Measurements from ENCODE around the gene TBC1D5. TPM values are rescaled to one million over a fixed set of nuclear protein-coding genes. Genes with fewer than 3 reads are reported as not detected.

TBC1D5 gene
- total RNA-seq, 1 donor from 2014 or later: 108 TPM

- no peaks in the 10 kb centered on the region for H3K9me3 Mint-ChIP-seq
- H3K27me3 Mint-ChIP-seq (ENCODE audit: insufficient read depth, low read depth): peaks cover 2% of the 10 kb centered on the region
- no peaks in the 10 kb centered on the region for H3K4me1 Mint-ChIP-seq
Measured at GRCh38 chr3:17407576-17407975, 334.9 kb downstream of the TBC1D5 start.

GRCh38 chr3:17404548-17404947, 337.9 kb downstream of the TBC1D5 start:
- Mint-ChIP-seq H3K9me3 (no peaks in the 10 kb centered on the region), H3K27ac (no peak overlapping the region)
- H3K36me3 ChIP-seq: peaks cover 6% of the 10 kb centered on the region

More at GRCh38 chr3:17407576-17407975, 334.9 kb downstream of the TBC1D5 start:
- DNase-seq (ENCODE audit: low spot score): no peak
- no peaks in the 10 kb centered on the region for H3K9me3 ChIP-seq (ENCODE audit: low read depth)
- H2AFZ ChIP-seq (replicated peaks): no peak overlapping the region
- Mint-ChIP-seq H3K27ac (no peak overlapping the region), H3K36me3 (no peaks in the 10 kb centered on the region), H3K4me3 (no peak overlapping the region)
- TF ChIP-seq, protein P1, sequence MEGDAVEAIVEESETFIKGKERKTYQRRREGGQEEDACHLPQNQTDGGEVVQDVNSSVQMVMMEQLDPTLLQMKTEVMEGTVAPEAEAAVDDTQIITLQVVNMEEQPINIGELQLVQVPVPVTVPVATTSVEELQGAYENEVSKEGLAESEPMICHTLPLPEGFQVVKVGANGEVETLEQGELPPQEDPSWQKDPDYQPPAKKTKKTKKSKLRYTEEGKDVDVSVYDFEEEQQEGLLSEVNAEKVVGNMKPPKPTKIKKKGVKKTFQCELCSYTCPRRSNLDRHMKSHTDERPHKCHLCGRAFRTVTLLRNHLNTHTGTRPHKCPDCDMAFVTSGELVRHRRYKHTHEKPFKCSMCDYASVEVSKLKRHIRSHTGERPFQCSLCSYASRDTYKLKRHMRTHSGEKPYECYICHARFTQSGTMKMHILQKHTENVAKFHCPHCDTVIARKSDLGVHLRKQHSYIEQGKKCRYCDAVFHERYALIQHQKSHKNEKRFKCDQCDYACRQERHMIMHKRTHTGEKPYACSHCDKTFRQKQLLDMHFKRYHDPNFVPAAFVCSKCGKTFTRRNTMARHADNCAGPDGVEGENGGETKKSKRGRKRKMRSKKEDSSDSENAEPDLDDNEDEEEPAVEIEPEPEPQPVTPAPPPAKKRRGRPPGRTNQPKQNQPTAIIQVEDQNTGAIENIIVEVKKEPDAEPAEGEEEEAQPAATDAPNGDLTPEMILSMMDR (IDR thresholded peaks at IDR 0.05): no peak
- H3K4me2 ChIP-seq: no peak overlapping the region
- no peak overlapping the region for H3K4me3 ChIP-seq
- H3K36me3 ChIP-seq: peaks cover 6% of the 10 kb centered on the region
- no peaks in the 10 kb centered on the region for H3F3A ChIP-seq (ENCODE audit: low read depth)
- H3K4me1 ChIP-seq: peaks cover 36% of the 10 kb centered on the region
- no peaks in the 10 kb centered on the region for H3K27me3 ChIP-seq
- H3K9ac ChIP-seq: no peak overlapping the region
- H3K79me2 ChIP-seq (ENCODE audit: low read depth): no peaks in the 10 kb centered on the region
- H3K27ac ChIP-seq: no peak overlapping the region
- H4K20me1 ChIP-seq (ENCODE audit: low read depth): no peaks in the 10 kb centered on the region

DNA sequence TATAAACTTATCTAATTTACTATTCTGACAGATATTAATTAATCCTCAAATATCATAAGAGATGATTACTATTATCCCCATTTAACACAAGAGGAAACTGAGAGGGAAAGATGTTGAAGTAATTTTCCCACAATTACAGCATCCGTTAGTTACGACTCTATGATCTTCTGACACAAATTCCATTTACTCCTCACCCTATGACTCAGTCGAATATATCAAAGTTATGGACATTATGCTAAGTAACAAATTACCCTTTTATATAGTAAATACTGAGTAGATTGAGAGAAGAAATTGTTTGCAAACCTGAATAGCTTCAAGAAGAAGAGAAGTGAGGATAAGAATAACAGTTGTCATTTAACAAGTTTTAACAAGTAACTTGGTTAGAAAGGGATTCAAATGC, 340.0 kb downstream of the TBC1D5 start:
- Mint-ChIP-seq H3K9me3 (no peaks in the 10 kb centered on the region), H3K4me1 (no peaks in the 10 kb centered on the region), H3K36me3 (peaks cover 1% of the 10 kb centered on the region), H3K4me3 (no peak overlapping the region), H3K27me3 (ENCODE audit: insufficient read depth, low read depth) (no peaks in the 10 kb centered on the region), H3K27ac (no peak overlapping the region)
- no peaks in the 10 kb centered on the region for H3F3A ChIP-seq (ENCODE audit: low read depth)
- TF ChIP-seq EZH2 (IDR thresholded peaks at IDR 0.05) (no peak), EZH2phosphoT487 (IDR thresholded peaks at IDR 0.05) (no peak)
- TF ChIP-seq, protein P1 (IDR thresholded peaks at IDR 0.05): no peak
- H3K4me2 ChIP-seq: no peak overlapping the region
- peaks cover 6% of the 10 kb centered on the region for H3K36me3 ChIP-seq
- H3K9me3 ChIP-seq (ENCODE audit: low read depth): no peaks in the 10 kb centered on the region
- peaks cover 40% of the 10 kb centered on the region for H3K4me1 ChIP-seq
- no peak overlapping the region for H3K27ac ChIP-seq
- H3K27me3 ChIP-seq: no peaks in the 10 kb centered on the region
- no peak overlapping the region for H2AFZ ChIP-seq (replicated peaks)
- no peak for DNase-seq (ENCODE audit: low spot score)
- H3K4me3 ChIP-seq: no peak overlapping the region
- no peaks in the 10 kb centered on the region for H4K20me1 ChIP-seq (ENCODE audit: low read depth)
- H3K79me2 ChIP-seq (ENCODE audit: low read depth): no peaks in the 10 kb centered on the region
- no peak overlapping the region for H3K9ac ChIP-seq

More at GRCh38 chr3:17404548-17404947, 337.9 kb downstream of the TBC1D5 start:
- H3K27ac ChIP-seq: no peak overlapping the region
- H3F3A ChIP-seq (ENCODE audit: low read depth): no peaks in the 10 kb centered on the region
- Mint-ChIP-seq H3K36me3 (no peaks in the 10 kb centered on the region), H3K27me3 (ENCODE audit: insufficient read depth, low read depth) (no peaks in the 10 kb centered on the region), H3K4me1 (no peaks in the 10 kb centered on the region), H3K4me3 (no peak overlapping the region)
- H3K4me2 ChIP-seq: no peak overlapping the region
- no peaks in the 10 kb centered on the region for H3K27me3 ChIP-seq
- no peak overlapping the region for H2AFZ ChIP-seq (replicated peaks)
- peaks cover 33% of the 10 kb centered on the region for H3K4me1 ChIP-seq
- no peak for DNase-seq (ENCODE audit: low spot score)
- TF ChIP-seq EZH2 (IDR thresholded peaks at IDR 0.05) (no peak), EZH2phosphoT487 (IDR thresholded peaks at IDR 0.05) (no peak)
- TF ChIP-seq, protein P1 (IDR thresholded peaks at IDR 0.05): no peak
- no peak overlapping the region for H3K4me3 ChIP-seq
- no peak overlapping the region for H3K9ac ChIP-seq
- no peaks in the 10 kb centered on the region for H4K20me1 ChIP-seq (ENCODE audit: low read depth)
- no peaks in the 10 kb centered on the region for H3K79me2 ChIP-seq (ENCODE audit: low read depth)
- no peaks in the 10 kb centered on the region for H3K9me3 ChIP-seq (ENCODE audit: low read depth)

All from neural progenitor cell (in vitro differentiated cells).